ENCODE results near the gene OPRD1. TPM values are rescaled to one million over a fixed set of nuclear protein-coding genes. Genes with fewer than 3 reads are reported as not detected.
A peak's percentile ranks its signal among the peaks of the same experiment; 100 is the strongest.

The OPRD1 gene
- polyA plus RNA-seq, 3 donors: 0.01 TPM; not detected in 2

DNA sequence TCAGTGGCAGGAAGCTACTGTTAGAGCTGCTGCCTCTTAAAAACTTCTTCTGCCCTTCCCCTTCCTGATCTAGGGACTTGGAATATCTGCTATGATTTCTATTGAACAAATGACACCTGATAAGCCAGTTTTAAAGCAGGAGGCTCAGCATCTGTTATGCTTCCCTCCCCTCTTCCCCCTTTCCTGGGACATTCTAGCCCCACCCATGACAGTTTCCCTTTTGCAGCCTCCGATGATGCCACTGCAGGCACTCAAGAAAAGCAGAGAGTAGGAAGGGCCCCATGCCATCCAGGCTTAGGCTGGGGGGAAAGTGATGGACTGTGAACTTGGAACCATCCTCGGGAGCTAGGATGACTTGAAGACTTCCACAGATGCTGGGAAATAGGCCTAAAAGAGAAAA is 87.3 kb downstream of the OPRD1 start:
- peak overlapping the region; percentile 35 to 82 for H3K4me3 Mint-ChIP-seq
- H3K27me3 Mint-ChIP-seq (ENCODE audit: low read depth in 3 of 3): no peaks in the 10 kb centered on the region
- no peaks in the 10 kb centered on the region for H3K27me3 ChIP-seq (ENCODE audit: control insufficient read depth in 2 of 2, insufficient read depth in 2 of 2, low read length in 2 of 2)
- H3K4me1 Mint-ChIP-seq: peaks cover 36% of the 10 kb centered on the region
- peak overlapping the region; percentile 9 for H3K9ac ChIP-seq (ENCODE audit: insufficient read depth, low read length, poor library complexity, severe bottlenecking)
- peaks cover 26 to 36% of the 10 kb centered on the region in 2 donors for H3K36me3 Mint-ChIP-seq
- no peak for TF ChIP-seq CTCF (IDR thresholded peaks at IDR 0.05)
- peaks cover 46% of the 10 kb centered on the region for H4K20me1 ChIP-seq (ENCODE audit: insufficient read depth, low read length)
- peaks cover 8 to 18% of the 10 kb centered on the region in 2 donors for H3K36me3 ChIP-seq (replicated peaks in 1 of 2; ENCODE audit: control insufficient read depth in 1 of 2, insufficient read depth in 2 of 2, low read length in 2 of 2)
- intact Hi-C loops (cut with micrococcal nuclease): no loop called here
- no peak overlapping the region for H2AFZ ChIP-seq (ENCODE audit: insufficient read depth, low read depth, low read length, poor library complexity, severe bottlenecking)
- peaks cover 0 to 6% (median 2%) of the 10 kb centered on the region in 7 donors for H3K9me3 Mint-ChIP-seq
- H3K9me3 ChIP-seq (replicated peaks in 1 of 2; ENCODE audit: control insufficient read depth in 1 of 2, insufficient read depth in 1 of 2, low read length in 2 of 2): peaks cover 0 to 2% of the 10 kb centered on the region in 2 donors
- H3K79me2 ChIP-seq (ENCODE audit: insufficient read depth, low read length): peaks cover 58% of the 10 kb centered on the region
- peak overlapping the region in 1 of 3 experiments; percentile 48 for H3K4me3 ChIP-seq (replicated peaks in 1 of 3; ENCODE audit: low read depth in 2 of 3, low read length in 3 of 3)
- peak overlapping the region in 1 of 2 donors; percentile 56 for H3K27ac ChIP-seq (ENCODE audit: low read depth in 1 of 2, low read length in 2 of 2)
- peak overlapping the region; percentile 52 for H3K4me2 ChIP-seq (replicated peaks; ENCODE audit: extremely low read depth, low read length, poor library complexity, severe bottlenecking)
- peaks cover 23 to 29% of the 10 kb centered on the region in 2 donors for H3K4me1 ChIP-seq (ENCODE audit: control insufficient read depth in 1 of 2, insufficient read depth in 2 of 2, low read length in 2 of 2)
- peak overlapping the region in 3 of 7 donors; percentile 74 to 82 (median 79) for H3K27ac Mint-ChIP-seq
- no CpG with 5 or more reads among the region's 2 CpGs for WGBS (ENCODE audit: insufficient coverage)
- DNase-seq: no peak

DNA sequence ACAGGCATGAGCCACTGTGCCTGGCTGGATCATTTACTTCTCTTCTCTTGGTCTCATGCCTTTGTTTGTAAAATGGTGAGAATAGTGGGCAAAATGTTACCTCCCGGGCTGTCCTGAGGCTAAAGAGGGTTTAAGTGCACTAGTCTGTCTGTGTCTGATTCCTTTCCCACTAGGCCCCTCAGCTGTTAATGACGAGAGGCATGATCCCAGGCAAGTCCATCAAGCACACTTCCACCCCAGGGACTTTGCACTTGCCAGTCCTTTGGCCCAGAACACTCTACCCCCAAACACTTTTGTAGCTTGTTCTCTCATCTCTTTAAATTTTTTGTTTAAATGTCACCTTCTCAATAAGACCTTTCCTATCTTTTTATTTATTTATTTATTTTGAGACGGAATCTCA is 88.6 kb downstream of the OPRD1 start:
- no peak overlapping the region for H3K27ac ChIP-seq (ENCODE audit: low read depth in 1 of 2, low read length in 2 of 2)
- TF ChIP-seq CTCF (IDR thresholded peaks at IDR 0.05): no peak
- WGBS (ENCODE audit: insufficient coverage): 100% methylated on average over 1 of the region's 3 CpGs
- H3K27me3 ChIP-seq (ENCODE audit: control insufficient read depth in 2 of 2, insufficient read depth in 2 of 2, low read length in 2 of 2): no peaks in the 10 kb centered on the region
- DNase-seq: no peak
- Mint-ChIP-seq H3K9me3 (peaks cover 0 to 11% (median 6%) of the 10 kb centered on the region in 7 donors), H3K4me1 (peaks cover 36% of the 10 kb centered on the region), H3K4me3 (no peak overlapping the region), H3K36me3 (peaks cover 24 to 31% of the 10 kb centered on the region in 2 donors), H3K27me3 (ENCODE audit: low read depth in 3 of 3) (no peaks in the 10 kb centered on the region), H3K27ac (peak overlapping the region in 1 of 7 donors; percentile 71)
- H4K20me1 ChIP-seq (ENCODE audit: insufficient read depth, low read length): peaks cover 50% of the 10 kb centered on the region
- peaks cover 49% of the 10 kb centered on the region for H3K79me2 ChIP-seq (ENCODE audit: insufficient read depth, low read length)
- intact Hi-C loops (cut with micrococcal nuclease): no loop called here
- H3K4me3 ChIP-seq (replicated peaks in 1 of 3; ENCODE audit: low read depth in 2 of 3, low read length in 3 of 3): no peak overlapping the region
- H3K9ac ChIP-seq (ENCODE audit: insufficient read depth, low read length, poor library complexity, severe bottlenecking): no peak overlapping the region
- peaks cover 23 to 29% of the 10 kb centered on the region in 2 donors for H3K4me1 ChIP-seq (ENCODE audit: control insufficient read depth in 1 of 2, insufficient read depth in 2 of 2, low read length in 2 of 2)
- no peak overlapping the region for H2AFZ ChIP-seq (ENCODE audit: insufficient read depth, low read depth, low read length, poor library complexity, severe bottlenecking)
- no peak overlapping the region for H3K4me2 ChIP-seq (replicated peaks; ENCODE audit: extremely low read depth, low read length, poor library complexity, severe bottlenecking)
- H3K9me3 ChIP-seq (replicated peaks in 1 of 2; ENCODE audit: control insufficient read depth in 1 of 2, insufficient read depth in 1 of 2, low read length in 2 of 2): peaks cover 0 to 6% of the 10 kb centered on the region in 2 donors
- H3K36me3 ChIP-seq (replicated peaks in 1 of 2; ENCODE audit: control insufficient read depth in 1 of 2, insufficient read depth in 2 of 2, low read length in 2 of 2): peaks cover 4 to 8% of the 10 kb centered on the region in 2 donors

Measured in CD14-positive monocyte (primary cell).